ENCODE measurements around the gene ATP6V0A1. TPM values are rescaled to one million over a fixed set of nuclear protein-coding genes. Genes with fewer than 3 reads are reported as not detected.

ATP6V0A1 gene
- total RNA-seq, 2 donors from 2014 or later, result 14.6 to 44.3 TPM

- H3K36me3 Mint-ChIP-seq (ENCODE audit: low read depth), result peaks cover 8% of the 10 kb centered on the region
- no peak for ATAC-seq (replicated peaks)
- H3K4me3 Mint-ChIP-seq, result no peak overlapping the region
- no peaks in the 10 kb centered on the region for H3K9me3 Mint-ChIP-seq
- H3K4me1 Mint-ChIP-seq, result peaks cover 6% of the 10 kb centered on the region
- H3K27me3 Mint-ChIP-seq, result no peaks in the 10 kb centered on the region
- H3K27ac Mint-ChIP-seq, result no peak overlapping the region
Observed at GRCh38 chr17:42513686-42514085, 55.0 kb downstream of the ATP6V0A1 start.

- no peak overlapping the region for H3K4me3 Mint-ChIP-seq
- no peaks in the 10 kb centered on the region for H3K9me3 Mint-ChIP-seq
- no peak for ATAC-seq (replicated peaks)
- H3K4me1 Mint-ChIP-seq, result peaks cover under 1% of the 10 kb centered on the region
- no peak overlapping the region for H3K27ac Mint-ChIP-seq
- H3K27me3 Mint-ChIP-seq, result no peaks in the 10 kb centered on the region
- peaks cover 2% of the 10 kb centered on the region for H3K36me3 Mint-ChIP-seq (ENCODE audit: low read depth)
Observed at GRCh38 chr17:42514279-42514678, 55.6 kb downstream of the ATP6V0A1 start.

- Mint-ChIP-seq H3K4me3 (no peak overlapping the region), H3K36me3 (ENCODE audit: low read depth) (no peaks in the 10 kb centered on the region), H3K4me1 (no peaks in the 10 kb centered on the region), H3K27ac (no peak overlapping the region), H3K9me3 (no peaks in the 10 kb centered on the region), H3K27me3 (no peaks in the 10 kb centered on the region)
- no peak for ATAC-seq (replicated peaks)
Observed at GRCh38 chr17:42514867-42515266, 56.2 kb downstream of the ATP6V0A1 start.

GRCh38 chr17:42517516-42517915 is 58.8 kb downstream of the ATP6V0A1 start:
- Mint-ChIP-seq H3K36me3 (ENCODE audit: low read depth) (peaks cover 11% of the 10 kb centered on the region), H3K9me3 (no peaks in the 10 kb centered on the region), H3K4me3 (no peak overlapping the region), H3K4me1 (no peaks in the 10 kb centered on the region), H3K27ac (no peak overlapping the region), H3K27me3 (no peaks in the 10 kb centered on the region)
- ATAC-seq (replicated peaks), result peak; percentile 83

- Mint-ChIP-seq H3K4me3 (no peak overlapping the region), H3K27me3 (no peaks in the 10 kb centered on the region), H3K27ac (no peak overlapping the region), H3K4me1 (no peaks in the 10 kb centered on the region), H3K36me3 (ENCODE audit: low read depth) (peaks cover 14% of the 10 kb centered on the region), H3K9me3 (no peaks in the 10 kb centered on the region)
- ATAC-seq (replicated peaks), result no peak
Observed at GRCh38 chr17:42518046-42518754, 59.5 kb downstream of the ATP6V0A1 start.

GRCh38 chr17:42518755-42519545 is 60.3 kb downstream of the ATP6V0A1 start:
- no peak overlapping the region for H3K27ac Mint-ChIP-seq
- no peaks in the 10 kb centered on the region for H3K9me3 Mint-ChIP-seq
- no peak overlapping the region for H3K4me3 Mint-ChIP-seq
- H3K36me3 Mint-ChIP-seq (ENCODE audit: low read depth), result peaks cover 14% of the 10 kb centered on the region
- H3K4me1 Mint-ChIP-seq, result no peaks in the 10 kb centered on the region
- no peak for ATAC-seq (replicated peaks)
- no peaks in the 10 kb centered on the region for H3K27me3 Mint-ChIP-seq

- H3K27me3 Mint-ChIP-seq, result no peaks in the 10 kb centered on the region
- no peaks in the 10 kb centered on the region for H3K9me3 Mint-ChIP-seq
- H3K36me3 Mint-ChIP-seq (ENCODE audit: low read depth), result peaks cover 14% of the 10 kb centered on the region
- no peak for ATAC-seq (replicated peaks)
- H3K4me1 Mint-ChIP-seq, result no peaks in the 10 kb centered on the region
- H3K27ac Mint-ChIP-seq, result no peak overlapping the region
- H3K4me3 Mint-ChIP-seq, result no peak overlapping the region
Observed at GRCh38 chr17:42519546-42520491, 61.1 kb downstream of the ATP6V0A1 start.

- H3K36me3 Mint-ChIP-seq (ENCODE audit: low read depth), result peaks cover 14% of the 10 kb centered on the region
- H3K27ac Mint-ChIP-seq, result no peak overlapping the region
- no peak overlapping the region for H3K4me3 Mint-ChIP-seq
- no peaks in the 10 kb centered on the region for H3K27me3 Mint-ChIP-seq
- no peaks in the 10 kb centered on the region for H3K4me1 Mint-ChIP-seq
- no peak for ATAC-seq (replicated peaks)
- H3K9me3 Mint-ChIP-seq, result no peaks in the 10 kb centered on the region
Observed at GRCh38 chr17:42520540-42520951, 61.9 kb downstream of the ATP6V0A1 start.

GRCh38 chr17:42521036-42521435 is 62.4 kb downstream of the ATP6V0A1 start:
- Mint-ChIP-seq H3K9me3 (no peaks in the 10 kb centered on the region), H3K27me3 (no peaks in the 10 kb centered on the region), H3K36me3 (ENCODE audit: low read depth) (peaks cover 14% of the 10 kb centered on the region), H3K4me1 (no peaks in the 10 kb centered on the region), H3K4me3 (no peak overlapping the region), H3K27ac (no peak overlapping the region)
- ATAC-seq (replicated peaks), result peak; percentile 44

- no peak overlapping the region for H3K4me3 Mint-ChIP-seq
- H3K36me3 Mint-ChIP-seq (ENCODE audit: low read depth), result peaks cover 14% of the 10 kb centered on the region
- no peak for ATAC-seq (replicated peaks)
- no peaks in the 10 kb centered on the region for H3K27me3 Mint-ChIP-seq
- H3K9me3 Mint-ChIP-seq, result no peaks in the 10 kb centered on the region
- H3K4me1 Mint-ChIP-seq, result no peaks in the 10 kb centered on the region
- H3K27ac Mint-ChIP-seq, result no peak overlapping the region
Observed at GRCh38 chr17:42521666-42522262, 63.1 kb downstream of the ATP6V0A1 start.

GRCh38 chr17:42522263-42522790 is 63.6 kb downstream of the ATP6V0A1 start:
- Mint-ChIP-seq H3K4me1 (peaks cover 3% of the 10 kb centered on the region), H3K9me3 (no peaks in the 10 kb centered on the region), H3K4me3 (no peak overlapping the region), H3K27me3 (no peaks in the 10 kb centered on the region), H3K36me3 (ENCODE audit: low read depth) (peaks cover 14% of the 10 kb centered on the region), H3K27ac (no peak overlapping the region)
- ATAC-seq (replicated peaks), result no peak

- H3K27ac Mint-ChIP-seq, result no peak overlapping the region
Observed at GRCh38 chr17:42522798-42523278, 64.2 kb downstream of the ATP6V0A1 start.

GRCh38 chr17:42525221-42525620 is 66.5 kb downstream of the ATP6V0A1 start:
- peaks cover 7% of the 10 kb centered on the region for H3K4me1 Mint-ChIP-seq
- no peak for ATAC-seq (replicated peaks)
- no peaks in the 10 kb centered on the region for H3K27me3 Mint-ChIP-seq
- no peaks in the 10 kb centered on the region for H3K9me3 Mint-ChIP-seq
- H3K4me3 Mint-ChIP-seq, result no peak overlapping the region
- peaks cover 14% of the 10 kb centered on the region for H3K36me3 Mint-ChIP-seq (ENCODE audit: low read depth)
- H3K27ac Mint-ChIP-seq, result no peak overlapping the region

More at GRCh38 chr17:42522798-42523278, 64.2 kb downstream of the ATP6V0A1 start:
- no peak for ATAC-seq (replicated peaks)
- H3K4me1 Mint-ChIP-seq, result peaks cover 5% of the 10 kb centered on the region
- no peaks in the 10 kb centered on the region for H3K27me3 Mint-ChIP-seq
- H3K36me3 Mint-ChIP-seq (ENCODE audit: low read depth), result peaks cover 14% of the 10 kb centered on the region
- H3K4me3 Mint-ChIP-seq, result no peak overlapping the region
- H3K9me3 Mint-ChIP-seq, result no peaks in the 10 kb centered on the region

GRCh38 chr17:42526031-42526444 is 67.4 kb downstream of the ATP6V0A1 start:
- Mint-ChIP-seq H3K27ac (no peak overlapping the region), H3K36me3 (ENCODE audit: low read depth) (peaks cover 14% of the 10 kb centered on the region), H3K27me3 (no peaks in the 10 kb centered on the region), H3K4me3 (no peak overlapping the region), H3K4me1 (peaks cover 10% of the 10 kb centered on the region), H3K9me3 (no peaks in the 10 kb centered on the region)
- ATAC-seq (replicated peaks), result no peak

Measured in activated T-helper 17 cell treated with anti-CD3 and anti-CD28 coated beads, Interleukin-2, amount 50 U/mL, for 72 hours (primary cell).